Activated CD4-positive, alpha-beta T cell treated with anti-CD3 and anti-CD28 coated beads, Interleukin-2, amount 50 U/mL, for 1 hour (primary cell): Measurements from ENCODE around the gene RPUSD4.
"Not testable (repeated sequence)": the region's sequence is repeated elsewhere in the genome, so short reads cannot be mapped to it uniquely, and the experiment has no call there.

Experiments used
- DNase-seq: peaks from one replicate; pipeline ENCODE4 v3.0.0-alpha.2; 2020

Gene RPUSD4

GRCh38 chr11:126211236-126212088, at the start of gene RPUSD4, which contains the start of gene FAM118B:
RPUSD4 (minus strand) TSS chr11:126211650; CDS start chr11:126211638, 12 bp downstream.
FAM118B (plus strand) TSS chr11:126211782; CDS start chr11:126235002, 23,220 bp downstream.
- DNase-seq = peak; percentile 99

- no peak for DNase-seq
These were observed 46.3 kb upstream of the RPUSD4 start for GRCh38 chr11:126257764-126258163.

- DNase-seq = no peak
These were observed 45.7 kb upstream of the RPUSD4 start for GRCh38 chr11:126257144-126257543.

GRCh38 chr11:126256216-126256615, 44.8 kb upstream of the RPUSD4 start:
- DNase-seq = no peak

GRCh38 chr11:126255507-126255906, 44.1 kb upstream of the RPUSD4 start:
- DNase-seq = not testable (repeated sequence)

GRCh38 chr11:126254819-126255218, 43.4 kb upstream of the RPUSD4 start:
- no peak for DNase-seq

GRCh38 chr11:126253265-126253664, 41.8 kb upstream of the RPUSD4 start:
- DNase-seq = no peak

GRCh38 chr11:126246636-126247035, 35.2 kb upstream of the RPUSD4 start:
- no peak for DNase-seq

GRCh38 chr11:126233391-126233790, 21.9 kb upstream of the RPUSD4 start:
- no peak for DNase-seq

GRCh38 chr11:126232683-126233082, 21.2 kb upstream of the RPUSD4 start:
- no peak for DNase-seq

- no peak for DNase-seq
These were observed 20.4 kb upstream of the RPUSD4 start for GRCh38 chr11:126231725-126232459.

- no peak for DNase-seq
These were observed 18.5 kb upstream of the RPUSD4 start for GRCh38 chr11:126229858-126230540.

GRCh38 chr11:126226334-126227084, 15.1 kb upstream of the RPUSD4 start:
- DNase-seq = no peak

GRCh38 chr11:126225295-126225665, 13.8 kb upstream of the RPUSD4 start:
- no peak for DNase-seq

- no peak for DNase-seq
These were observed 13.3 kb upstream of the RPUSD4 start for GRCh38 chr11:126224647-126225294.

- DNase-seq = no peak
These were observed 8.1 kb upstream of the RPUSD4 start for GRCh38 chr11:126219547-126219946.

- no peak for DNase-seq
These were observed 6.0 kb upstream of the RPUSD4 start for GRCh38 chr11:126217491-126217890.

- no peak for DNase-seq
These were observed 5.3 kb upstream of the RPUSD4 start for GRCh38 chr11:126216526-126217305.

GRCh38 chr11:126214841-126215240, 3.4 kb upstream of the RPUSD4 start:
- no peak for DNase-seq

GRCh38 chr11:126214441-126214840, 3.0 kb upstream of the RPUSD4 start:
- DNase-seq = no peak

- DNase-seq = no peak
These were observed 725 bp upstream of the RPUSD4 start for GRCh38 chr11:126212089-126212660.
